OCI-LY7 (cell line): ENCODE results near the gene PRF1. TPM values are rescaled to one million over a fixed set of nuclear protein-coding genes. Genes with fewer than 3 reads are reported as not detected.

Experiments used
- BruUV-seq: library from RNA; stranded (reverse); fragments of 400-500 nt; replicated peaks from 2 replicates; lab custom pipeline; 2021; lab: Mats Ljungman, UMichigan
- CTCF ChIA-PET: fragments of 300-600 bp; sonication (Branson Sonifier 250); formaldehyde crosslinking; loops from one replicate; lab custom pipeline; 2022; ENCODE audit warnings: antibody characterized with exemption; ENCODE audit not compliant: unreplicated experiment; lab: Charles Lee
- POLR2A ChIA-PET: fragments of 300-600 bp; sonication (Branson Sonifier 250); formaldehyde crosslinking; loops from one replicate; lab custom pipeline; 2022; ENCODE audit warnings: antibody characterized with exemption; lab: Charles Lee
- DNase-seq: peaks from one replicate; pipeline ENCODE4 v3.0.0-alpha.2; 2015; ENCODE audit warnings: low spot score
- H2AFZ ChIP-seq: fragments of 200-600 bp; sonication (generic), shearing (Covaris generic); 2 replicates; pipeline ENCODE4 v1.6.1; 2014; ENCODE audit warnings: mild to moderate bottlenecking, antibody characterized with exemption, low read length, moderate library complexity
- H3K27ac ChIP-seq: fragments of 200-600 bp; sonication (generic); 2 replicates; pipeline ENCODE4 v1.5.1; 2014; ENCODE audit warnings: mixed run types, low read depth, mild to moderate bottlenecking, moderate library complexity, low read length, inconsistent platforms; ENCODE audit not compliant: poor library complexity, severe bottlenecking
- H3K36me3 ChIP-seq: fragments of 200-600 bp; sonication (generic); 2 replicates; pipeline ENCODE4 v1.6.1; 2014; ENCODE audit warnings: mild to moderate bottlenecking, antibody characterized with exemption, low read length, moderate library complexity, mixed read lengths; ENCODE audit not compliant: insufficient read depth
- H3K4me1 ChIP-seq: fragments of 200-600 bp; sonication (generic); 2 replicates; pipeline ENCODE4 v1.5.1; 2014; ENCODE audit warnings: mild to moderate bottlenecking, low read length; ENCODE audit not compliant: insufficient read depth, poor library complexity, severe bottlenecking
- H3K4me2 ChIP-seq: fragments of 200-600 bp; sonication (generic); 2 replicates; pipeline ENCODE4 v1.6.1; 2014; ENCODE audit warnings: mild to moderate bottlenecking, low read length
- H3K4me3 ChIP-seq: fragments of 200-600 bp; sonication (generic); 2 replicates; pipeline ENCODE4 v1.5.1; 2014; ENCODE audit warnings: mild to moderate bottlenecking, low read depth, low read length; ENCODE audit not compliant: poor library complexity, severe bottlenecking
- H3K79me2 ChIP-seq: fragments of 200-600 bp; sonication (generic); 2 replicates; pipeline ENCODE4 v1.6.1; 2016; ENCODE audit warnings: low read depth, mild to moderate bottlenecking, low read length, moderate library complexity, mixed read lengths; ENCODE audit not compliant: insufficient read depth
- H3K9me2 ChIP-seq: fragments of 200-600 bp; sonication (generic); 2 replicates; pipeline ENCODE4 v1.6.1; 2016; ENCODE audit warnings: mild to moderate bottlenecking, low read length, mixed read lengths; ENCODE audit not compliant: insufficient read depth
- H3K9me3 ChIP-seq: fragments of 200-600 bp; sonication (generic); 2 replicates; pipeline ENCODE4 v1.6.1; 2014; ENCODE audit warnings: mild to moderate bottlenecking, mixed run types, low read length, mixed read lengths
- H4K20me1 ChIP-seq: fragments of 200-600 bp; sonication (generic); 2 replicates; pipeline ENCODE4 v1.6.1; 2014; ENCODE audit warnings: mild to moderate bottlenecking, antibody characterized with exemption, low read length, moderate library complexity, mixed read lengths; ENCODE audit not compliant: insufficient read depth
- CTCF ChIP-seq: fragments of 200-600 bp; sonication (generic); conservative IDR thresholded peaks from 2 replicates; pipeline ENCODE4 v1.5.1; 2014; ENCODE audit warnings: mild to moderate bottlenecking, antibody characterized with exemption, low read length, moderate library complexity, mixed read lengths
- EZH2phosphoT487 ChIP-seq: fragments of 200-600 bp; sonication (generic); IDR thresholded peaks from 2 replicates; pipeline ENCODE4 v1.6.1; 2018; ENCODE audit warnings: low read depth, borderline replicate concordance, mild to moderate bottlenecking, mixed run types, antibody characterized with exemption, low read length, moderate library complexity, mixed read lengths
- intact Hi-C: fragments of 100-400 bp; cut with micrococcal nuclease; formaldehyde crosslinking; loops from one replicate; pipeline ENCODE4 v1.10.0; 2022; ENCODE audit not compliant: unreplicated experiment
- total RNA-seq, 2 experiments: library from RNA; depleted of rRNA in 1 of 2; stranded (reverse); fragments of >200 nt in 1 of 2; shearing (Covaris generic) in 1 of 2; gene quantifications; 2 replicates each; pipeline ENCODE4 v1.2.3, GENCODE V29; 2014 to 2022

The PRF1 gene
- total RNA-seq, 2 experiments from 2014 or later: 5.8 to 7.0 TPM

GRCh38 chr10:70588859-70589570 is 13.5 kb downstream of the PRF1 start:
- no TSS peak for BruUV-seq
- ChIA-PET POLR2A (interaction anchor here (0.8 to 1.4 kb wide), 3 partner anchors 11 to 28 kb away, joined by 3 to 5 read pairs (median 4); no protein-coding TSS in a partner anchor), CTCF (interaction anchor here (0.7 kb wide), 1 partner anchor 13 kb away, joined by 3 read pairs; no protein-coding TSS in a partner anchor)
- DNase-seq: no peak
- intact Hi-C loops: no loop called here
- H3K4me1 ChIP-seq: peaks cover 74% of the 10 kb centered on the region
- no peak overlapping the region; the same call in 1 of the 2 replicates for H2AFZ ChIP-seq
- H3K27ac ChIP-seq: peak overlapping the region; percentile 10
- no peak overlapping the region for H3K4me3 ChIP-seq
- H4K20me1 ChIP-seq: no peaks in the 10 kb centered on the region
- H3K4me2 ChIP-seq: peak overlapping the region; percentile 56; the same call in 1 of the 2 replicates
- H3K79me2 ChIP-seq: no peaks in the 10 kb centered on the region
- TF ChIP-seq EZH2phosphoT487 (no peak), CTCF (no peak)
- H3K9me3 ChIP-seq: no peaks in the 10 kb centered on the region
- no peaks in the 10 kb centered on the region for H3K9me2 ChIP-seq
- no peaks in the 10 kb centered on the region for H3K36me3 ChIP-seq

- Histone ChIP-seq H3K4me2 (peak overlapping the region; percentile 56), H4K20me1 (no peaks in the 10 kb centered on the region), H3K9me2 (no peaks in the 10 kb centered on the region), H3K27ac (peak overlapping the region; percentile 10), H2AFZ (no peak overlapping the region; the same call in 1 of the 2 replicates), H3K4me3 (peak overlapping the region; percentile 5), H3K79me2 (no peaks in the 10 kb centered on the region), H3K4me1 (peaks cover 81% of the 10 kb centered on the region), H3K9me3 (no peaks in the 10 kb centered on the region), H3K36me3 (no peaks in the 10 kb centered on the region)
- TF ChIP-seq EZH2phosphoT487: no peak
- TF ChIP-seq CTCF: no peak
- intact Hi-C loops: no loop called here
- ChIA-PET POLR2A (interaction anchor here (1.2 to 1.4 kb wide), 2 partner anchors 10 to 28 kb away, joined by 3 to 5 read pairs; no protein-coding TSS in a partner anchor), CTCF (interaction anchor here (0.7 kb wide), 1 partner anchor 14 kb away, joined by 3 read pairs; no protein-coding TSS in a partner anchor)
- BruUV-seq: no TSS peak
- peak; percentile 55 for DNase-seq
These were observed 14.3 kb downstream of the PRF1 start for GRCh38 chr10:70588255-70588654.
